Fibroblast of villous mesenchyme (primary cell): ENCODE results near the gene MRPL44. TPM values are rescaled to one million over a fixed set of nuclear protein-coding genes. Genes with fewer than 3 reads are reported as not detected.

Source experiments
- DNase-seq: peaks from one replicate; pipeline ENCODE4 v3.0.0-alpha.2; 2010; ENCODE audit warnings: low read depth
- H3K4me3 ChIP-seq: 2 replicates; pipeline ENCODE4 v1.5.1; 2011; ENCODE audit warnings: low read depth, mild to moderate bottlenecking, low read length
- CTCF ChIP-seq: IDR thresholded peaks from 2 replicates; pipeline ENCODE4 v1.5.1; 2012; ENCODE audit warnings: low read depth, mild to moderate bottlenecking, low read length; ENCODE audit not compliant: insufficient read depth
- total RNA-seq: library from RNA; depleted of rRNA; stranded (reverse); fragments of >200 nt; gene quantifications from 2 replicates; pipeline ENCODE4 v1.2.3, GENCODE V29; 2012

MRPL44 gene
- total RNA-seq, 1 donor: 32.0 TPM

DNA sequence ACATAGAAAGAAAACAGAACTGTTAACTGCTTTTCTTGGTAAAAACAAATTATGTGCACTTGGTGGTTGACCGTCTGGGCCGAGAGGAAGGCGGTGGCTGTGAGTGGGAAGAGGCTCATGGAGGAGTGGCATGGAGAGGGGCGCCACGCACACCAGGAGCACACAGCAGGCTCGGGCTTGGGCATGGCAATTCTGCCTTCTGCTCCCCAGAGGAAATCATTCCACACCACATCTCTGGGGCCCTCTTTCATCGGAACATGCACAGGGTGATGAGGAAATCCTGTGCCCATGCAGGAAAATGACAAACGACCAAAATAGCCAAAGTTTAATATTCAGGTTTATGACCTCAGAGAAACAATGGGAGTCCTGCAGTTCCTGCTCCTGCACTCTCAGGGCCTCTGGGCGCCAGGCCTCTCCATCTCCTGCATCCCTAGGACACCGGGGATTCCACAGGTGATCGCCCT lies 38.6 kb upstream of the MRPL44 start:
- no peak overlapping the region for H3K4me3 ChIP-seq
- peak; percentile 60 for DNase-seq
- no peak for TF ChIP-seq CTCF

GRCh38 chr2:223920109-223920508 lies 37.2 kb upstream of the MRPL44 start:
- TF ChIP-seq CTCF: no peak
- H3K4me3 ChIP-seq: no peak overlapping the region
- no peak for DNase-seq

DNA sequence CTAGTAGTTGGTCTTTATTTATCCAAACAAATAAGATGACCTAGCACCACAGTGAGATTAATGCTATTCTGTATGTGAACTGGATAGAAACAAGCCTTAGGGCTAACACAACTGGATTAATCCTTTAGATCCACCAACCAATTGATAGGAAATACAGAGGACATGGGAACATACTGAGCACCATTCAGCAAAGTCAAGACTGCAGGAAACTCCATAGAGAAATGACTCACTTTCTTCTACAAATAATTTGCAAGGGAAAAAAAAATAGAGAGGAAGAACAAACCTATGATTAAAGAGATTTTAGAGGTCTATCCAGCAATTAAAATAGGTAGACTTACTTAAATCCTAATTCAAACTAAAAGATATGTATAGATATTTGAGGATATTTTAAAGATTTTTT lies 36.1 kb upstream of the MRPL44 start:
- TF ChIP-seq CTCF: no peak
- no peak for DNase-seq
- H3K4me3 ChIP-seq: no peak overlapping the region

- DNase-seq: no peak
- no peak overlapping the region for H3K4me3 ChIP-seq
- TF ChIP-seq CTCF: no peak
Observed at GRCh38 chr2:223922308-223922707, 35.0 kb upstream of the MRPL44 start.

DNA sequence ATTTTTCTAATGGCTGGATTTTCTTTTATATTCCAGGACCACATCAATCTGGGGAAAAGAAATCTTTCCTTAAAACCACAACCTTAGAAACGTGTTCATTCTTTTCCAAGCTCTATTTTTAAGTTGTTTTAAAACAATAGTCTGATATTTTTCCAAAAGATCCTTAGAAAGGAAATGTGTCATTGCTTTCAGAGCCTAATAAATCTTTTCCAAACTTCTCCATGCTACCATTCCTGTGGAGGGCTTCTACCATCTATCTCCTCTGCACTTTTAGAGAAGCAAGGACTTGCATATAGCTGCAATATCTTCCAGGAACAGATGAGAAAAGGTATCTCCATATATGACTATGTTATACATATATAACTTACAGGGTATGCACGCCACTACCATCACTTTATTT lies 33.3 kb upstream of the MRPL44 start:
- no peak for TF ChIP-seq CTCF
- no peak overlapping the region for H3K4me3 ChIP-seq
- no peak for DNase-seq

- TF ChIP-seq CTCF: no peak
- peak; percentile 82 for DNase-seq
Observed at GRCh38 chr2:223925106-223925505, 32.2 kb upstream of the MRPL44 start.

GRCh38 chr2:223928113-223929006 lies 28.9 kb upstream of the MRPL44 start:
- no peak for DNase-seq
- TF ChIP-seq CTCF: no peak

More at GRCh38 chr2:223925106-223925505, 32.2 kb upstream of the MRPL44 start:
- no peak overlapping the region for H3K4me3 ChIP-seq

More at GRCh38 chr2:223928113-223929006, 28.9 kb upstream of the MRPL44 start:
- no peak overlapping the region for H3K4me3 ChIP-seq
